Thoracic aorta (tissue), 2 donors: ENCODE data around the gene PPP3CA. TPM values are rescaled to one million over a fixed set of nuclear protein-coding genes. Genes with fewer than 3 reads are reported as not detected.
"Not testable (repeated sequence)": the region's sequence is repeated elsewhere in the genome, so short reads cannot be mapped to it uniquely, and the experiment has no call there.

Experiments
- ATAC-seq: fragments of 150-250 bp; one replicate; pipeline ENCODE4 v1.8.0; 2017; ENCODE audit warnings: low read depth; ENCODE audit not compliant: insufficient number of reproducible peaks, low FRiP score
- DNase-seq: peaks from one replicate; pipeline ENCODE4 v3.0.0-alpha.2; 2020; ENCODE audit warnings: low spot score
- H3K27ac ChIP-seq, 2 donors: fragments of 200-600 bp; sonication (generic); 1 replicate in 1 of 2; 2 replicates in 1 of 2; pipeline ENCODE4 v1.5.1; 2016; ENCODE audit warnings: mild to moderate bottlenecking in 2 of 2, moderate library complexity in 2 of 2
- H3K27me3 ChIP-seq: fragments of 200-600 bp; sonication (generic); replicated peaks from 2 replicates; pipeline ENCODE4 v1.6.0; 2016; ENCODE audit warnings: mild to moderate bottlenecking; ENCODE audit not compliant: insufficient read depth
- H3K36me3 ChIP-seq: fragments of 200-600 bp; sonication (generic); one replicate; pipeline ENCODE4 v1.5.1; 2016
- H3K4me1 ChIP-seq, 2 donors: fragments of 200-600 bp; sonication (generic); 1 replicate in 1 of 2; 2 replicates in 1 of 2; pipeline versions ENCODE4 v1.5.1 to v1.6.0; 2016; ENCODE audit warnings: low read depth in 2 of 2, mild to moderate bottlenecking in 1 of 2; ENCODE audit not compliant: control insufficient read depth in 1 of 2
- H3K4me3 ChIP-seq: fragments of 200-600 bp; sonication (generic); 2 replicates; pipeline ENCODE4 v1.5.1; 2016; ENCODE audit warnings: mild to moderate bottlenecking
- H3K9me3 ChIP-seq: fragments of 200-600 bp; sonication (generic); 2 replicates; pipeline ENCODE4 v1.5.1; 2016
- total RNA-seq, 2 donors: library from RNA; depleted of rRNA; stranded (reverse); fragments of >200 nt; gene quantifications; one replicate each; pipeline versions ENCODE4 v1.1.0 to v1.2.3, GENCODE V29; 2016
- TF ChIP-seq, protein P1 (sequence below): fragments of 200-600 bp; sonication (generic); IDR thresholded peaks from one replicate; pipeline ENCODE4 v1.5.1; 2019; ENCODE audit warnings: antibody characterized with exemption

PPP3CA gene
- total RNA-seq, 2 donors from 2014 or later = 21.9 to 43.2 TPM

DNA sequence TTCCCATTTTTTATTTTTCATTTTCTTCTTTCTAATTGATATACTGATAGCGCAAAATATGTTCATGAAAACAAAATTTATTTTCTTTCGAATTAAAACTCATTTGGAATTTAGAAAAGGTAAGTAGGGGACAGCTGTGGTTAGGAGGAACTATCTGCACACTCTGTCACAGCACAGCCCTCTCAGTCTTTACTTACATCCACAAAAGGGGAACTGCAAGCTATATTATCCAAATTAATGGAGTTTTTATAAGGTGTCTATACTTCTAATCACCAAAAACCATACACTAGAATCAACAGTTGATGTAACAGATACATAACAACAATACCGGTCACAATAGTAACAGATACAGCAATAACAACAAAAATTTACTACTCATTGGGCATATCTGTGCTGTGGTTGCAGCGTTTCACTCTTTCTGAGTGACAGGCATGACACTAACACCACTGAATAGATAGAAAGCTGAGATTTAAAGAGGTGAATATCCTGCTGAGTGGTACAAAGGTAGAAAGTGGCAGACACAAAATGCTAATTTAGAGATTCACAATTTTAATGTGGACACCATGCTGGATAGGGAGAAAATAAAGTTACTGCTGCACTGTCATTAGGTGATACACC is 160.7 kb downstream of the PPP3CA start:
- Histone ChIP-seq H3K36me3 (no peaks in the 10 kb centered on the region), H3K9me3 (no peaks in the 10 kb centered on the region), H3K27ac (no peak overlapping the region), H3K4me3 (no peak overlapping the region), H3K4me1 (peaks cover 7 to 14% of the 10 kb centered on the region in 2 donors), H3K27me3 (no peaks in the 10 kb centered on the region)
- ATAC-seq (no peak), DNase-seq (no peak)
- TF ChIP-seq, protein P1, sequence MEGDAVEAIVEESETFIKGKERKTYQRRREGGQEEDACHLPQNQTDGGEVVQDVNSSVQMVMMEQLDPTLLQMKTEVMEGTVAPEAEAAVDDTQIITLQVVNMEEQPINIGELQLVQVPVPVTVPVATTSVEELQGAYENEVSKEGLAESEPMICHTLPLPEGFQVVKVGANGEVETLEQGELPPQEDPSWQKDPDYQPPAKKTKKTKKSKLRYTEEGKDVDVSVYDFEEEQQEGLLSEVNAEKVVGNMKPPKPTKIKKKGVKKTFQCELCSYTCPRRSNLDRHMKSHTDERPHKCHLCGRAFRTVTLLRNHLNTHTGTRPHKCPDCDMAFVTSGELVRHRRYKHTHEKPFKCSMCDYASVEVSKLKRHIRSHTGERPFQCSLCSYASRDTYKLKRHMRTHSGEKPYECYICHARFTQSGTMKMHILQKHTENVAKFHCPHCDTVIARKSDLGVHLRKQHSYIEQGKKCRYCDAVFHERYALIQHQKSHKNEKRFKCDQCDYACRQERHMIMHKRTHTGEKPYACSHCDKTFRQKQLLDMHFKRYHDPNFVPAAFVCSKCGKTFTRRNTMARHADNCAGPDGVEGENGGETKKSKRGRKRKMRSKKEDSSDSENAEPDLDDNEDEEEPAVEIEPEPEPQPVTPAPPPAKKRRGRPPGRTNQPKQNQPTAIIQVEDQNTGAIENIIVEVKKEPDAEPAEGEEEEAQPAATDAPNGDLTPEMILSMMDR = no peak

DNA sequence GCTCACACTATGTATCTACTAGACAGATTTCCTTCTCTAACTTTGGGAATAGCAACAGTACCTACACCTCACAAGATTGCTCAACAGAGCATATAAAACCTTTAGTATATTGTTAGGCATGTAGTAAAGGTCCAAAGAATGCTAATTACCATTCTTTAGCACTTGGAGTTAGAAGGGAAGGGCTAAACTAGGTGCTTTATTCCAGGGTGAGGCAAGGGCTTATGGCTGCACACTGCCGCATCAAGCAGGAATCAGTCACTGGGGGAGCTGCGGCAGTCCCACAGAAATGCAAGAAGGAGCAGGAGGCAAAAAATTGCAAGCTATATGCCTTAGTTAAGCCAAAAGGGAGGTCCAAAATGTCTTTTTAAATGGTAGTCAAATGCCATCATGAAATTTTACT is 162.7 kb downstream of the PPP3CA start:
- no peak overlapping the region for H3K27ac ChIP-seq
- H3K27me3 ChIP-seq = no peaks in the 10 kb centered on the region
- peaks cover 0 to 5% of the 10 kb centered on the region in 2 donors for H3K4me1 ChIP-seq
- H3K4me3 ChIP-seq = no peak overlapping the region
- no peaks in the 10 kb centered on the region for H3K9me3 ChIP-seq
- ATAC-seq (no peak), DNase-seq (no peak)
- no peaks in the 10 kb centered on the region for H3K36me3 ChIP-seq
- TF ChIP-seq, protein P1 = no peak

GRCh38 chr4:101183666-101184373 is 163.5 kb downstream of the PPP3CA start:
- no peak for ATAC-seq
- Histone ChIP-seq H3K36me3 (no peaks in the 10 kb centered on the region), H3K4me3 (no peak overlapping the region), H3K4me1 (peaks cover 0 to 5% of the 10 kb centered on the region in 2 donors), H3K27ac (no peak overlapping the region), H3K27me3 (no peaks in the 10 kb centered on the region), H3K9me3 (no peaks in the 10 kb centered on the region)
- DNase-seq = no peak
- TF ChIP-seq, protein P1 = no peak

GRCh38 chr4:101183221-101183620 is 164.1 kb downstream of the PPP3CA start:
- TF ChIP-seq, protein P1 = no peak
- H3K4me3 ChIP-seq = no peak overlapping the region
- no peak for ATAC-seq
- no peak for DNase-seq
- no peaks in the 10 kb centered on the region for H3K9me3 ChIP-seq
- no peaks in the 10 kb centered on the region for H3K27me3 ChIP-seq
- H3K4me1 ChIP-seq = peaks cover 0 to 5% of the 10 kb centered on the region in 2 donors
- no peak overlapping the region for H3K27ac ChIP-seq
- no peaks in the 10 kb centered on the region for H3K36me3 ChIP-seq

GRCh38 chr4:101182688-101183087 is 164.6 kb downstream of the PPP3CA start:
- not testable (repeated sequence) for H3K36me3 ChIP-seq, H3K27me3 ChIP-seq, H3K27ac ChIP-seq, H3K4me1 ChIP-seq, DNase-seq, H3K9me3 ChIP-seq, ATAC-seq, H3K4me3 ChIP-seq
